ENCODE data around the gene RHOJ.

Gene RHOJ

GRCh38 chr14:63209160-63209559 is 4.9 kb downstream of the RHOJ start:
- Histone ChIP-seq H3K4me3 (ENCODE audit: low read depth in 1 of 2, low read length in 2 of 2) (no peak overlapping the region), H3K27ac (ENCODE audit: low read depth, low read length) (no peak overlapping the region), H3K36me3 (ENCODE audit: insufficient read depth, low read length) (peaks cover 6% of the 10 kb centered on the region), H3K4me1 (ENCODE audit: insufficient read depth, low read length) (no peaks in the 10 kb centered on the region), H3K9ac (ENCODE audit: low read length) (no peak overlapping the region), H3K27me3 (ENCODE audit: control insufficient read depth in 1 of 2, insufficient read depth in 2 of 2, low read length in 2 of 2) (no peaks in the 10 kb centered on the region), H3K9me3 (ENCODE audit: low read length) (peaks cover 4% of the 10 kb centered on the region)

GRCh38 chr14:63210812-63211211 is 6.6 kb downstream of the RHOJ start:
- Histone ChIP-seq H3K9me3 (ENCODE audit: low read length) (peaks cover 4% of the 10 kb centered on the region), H3K27me3 (ENCODE audit: control insufficient read depth in 1 of 2, insufficient read depth in 2 of 2, low read length in 2 of 2) (no peaks in the 10 kb centered on the region), H3K4me3 (ENCODE audit: low read depth in 1 of 2, low read length in 2 of 2) (no peak overlapping the region), H3K4me1 (ENCODE audit: insufficient read depth, low read length) (no peaks in the 10 kb centered on the region), H3K36me3 (ENCODE audit: insufficient read depth, low read length) (peaks cover 6% of the 10 kb centered on the region), H3K9ac (ENCODE audit: low read length) (no peak overlapping the region), H3K27ac (ENCODE audit: low read depth, low read length) (no peak overlapping the region)

- Histone ChIP-seq H3K4me1 (ENCODE audit: insufficient read depth, low read length) (no peaks in the 10 kb centered on the region), H3K27ac (ENCODE audit: low read depth, low read length) (no peak overlapping the region), H3K9ac (ENCODE audit: low read length) (no peak overlapping the region), H3K9me3 (ENCODE audit: low read length) (peaks cover 4% of the 10 kb centered on the region), H3K27me3 (ENCODE audit: control insufficient read depth in 1 of 2, insufficient read depth in 2 of 2, low read length in 2 of 2) (no peaks in the 10 kb centered on the region), H3K36me3 (ENCODE audit: insufficient read depth, low read length) (peaks cover 6% of the 10 kb centered on the region), H3K4me3 (ENCODE audit: low read depth in 1 of 2, low read length in 2 of 2) (no peak overlapping the region)
These were observed 8.0 kb downstream of the RHOJ start for GRCh38 chr14:63212209-63212608.

GRCh38 chr14:63212776-63213500 is 8.7 kb downstream of the RHOJ start:
- peaks cover 4% of the 10 kb centered on the region for H3K9me3 ChIP-seq (ENCODE audit: low read length)
- H3K27ac ChIP-seq (ENCODE audit: low read depth, low read length) = no peak overlapping the region

GRCh38 chr14:63214417-63215196 is 10.4 kb downstream of the RHOJ start:
- H3K4me3 ChIP-seq (ENCODE audit: low read depth in 1 of 2, low read length in 2 of 2) = no peak overlapping the region
- no peak overlapping the region for H3K9ac ChIP-seq (ENCODE audit: low read length)
- no peaks in the 10 kb centered on the region for H3K4me1 ChIP-seq (ENCODE audit: insufficient read depth, low read length)
- H3K9me3 ChIP-seq (ENCODE audit: low read length) = peaks cover 4% of the 10 kb centered on the region
- H3K27me3 ChIP-seq (ENCODE audit: control insufficient read depth in 1 of 2, insufficient read depth in 2 of 2, low read length in 2 of 2) = no peaks in the 10 kb centered on the region
- no peak overlapping the region for H3K27ac ChIP-seq (ENCODE audit: low read depth, low read length)
- H3K36me3 ChIP-seq (ENCODE audit: insufficient read depth, low read length) = peaks cover 6% of the 10 kb centered on the region

More at GRCh38 chr14:63212776-63213500, 8.7 kb downstream of the RHOJ start:
- H3K4me1 ChIP-seq (ENCODE audit: insufficient read depth, low read length) = no peaks in the 10 kb centered on the region
- peaks cover 6% of the 10 kb centered on the region for H3K36me3 ChIP-seq (ENCODE audit: insufficient read depth, low read length)
- no peaks in the 10 kb centered on the region for H3K27me3 ChIP-seq (ENCODE audit: control insufficient read depth in 1 of 2, insufficient read depth in 2 of 2, low read length in 2 of 2)
- no peak overlapping the region for H3K9ac ChIP-seq (ENCODE audit: low read length)
- no peak overlapping the region for H3K4me3 ChIP-seq (ENCODE audit: low read depth in 1 of 2, low read length in 2 of 2)

- peaks cover 19% of the 10 kb centered on the region for H3K4me1 ChIP-seq (ENCODE audit: insufficient read depth, low read length)
- no peak overlapping the region for H3K9ac ChIP-seq (ENCODE audit: low read length)
- no peak overlapping the region for H3K4me3 ChIP-seq (ENCODE audit: low read depth in 1 of 2, low read length in 2 of 2)
- H3K36me3 ChIP-seq (ENCODE audit: insufficient read depth, low read length) = no peaks in the 10 kb centered on the region
- no peaks in the 10 kb centered on the region for H3K9me3 ChIP-seq (ENCODE audit: low read length)
- no peaks in the 10 kb centered on the region for H3K27me3 ChIP-seq (ENCODE audit: control insufficient read depth in 1 of 2, insufficient read depth in 2 of 2, low read length in 2 of 2)
- no peak overlapping the region for H3K27ac ChIP-seq (ENCODE audit: low read depth, low read length)
These were observed 16.3 kb downstream of the RHOJ start for GRCh38 chr14:63220526-63220925.

- no peak overlapping the region for H3K27ac ChIP-seq (ENCODE audit: low read depth, low read length)
- H3K36me3 ChIP-seq (ENCODE audit: insufficient read depth, low read length) = no peaks in the 10 kb centered on the region
- H3K27me3 ChIP-seq (ENCODE audit: control insufficient read depth in 1 of 2, insufficient read depth in 2 of 2, low read length in 2 of 2) = no peaks in the 10 kb centered on the region
- no peaks in the 10 kb centered on the region for H3K9me3 ChIP-seq (ENCODE audit: low read length)
- no peak overlapping the region for H3K4me3 ChIP-seq (ENCODE audit: low read depth in 1 of 2, low read length in 2 of 2)
- peaks cover 19% of the 10 kb centered on the region for H3K4me1 ChIP-seq (ENCODE audit: insufficient read depth, low read length)
- no peak overlapping the region for H3K9ac ChIP-seq (ENCODE audit: low read length)
These were observed 19.4 kb downstream of the RHOJ start for GRCh38 chr14:63223596-63223995.

GRCh38 chr14:63224196-63224595 is 20.0 kb downstream of the RHOJ start:
- Histone ChIP-seq H3K4me1 (ENCODE audit: insufficient read depth, low read length) (peaks cover 19% of the 10 kb centered on the region), H3K9me3 (ENCODE audit: low read length) (no peaks in the 10 kb centered on the region), H3K27ac (ENCODE audit: low read depth, low read length) (no peak overlapping the region), H3K4me3 (ENCODE audit: low read depth in 1 of 2, low read length in 2 of 2) (no peak overlapping the region), H3K9ac (ENCODE audit: low read length) (no peak overlapping the region), H3K27me3 (ENCODE audit: control insufficient read depth in 1 of 2, insufficient read depth in 2 of 2, low read length in 2 of 2) (no peaks in the 10 kb centered on the region), H3K36me3 (ENCODE audit: insufficient read depth, low read length) (no peaks in the 10 kb centered on the region)

GRCh38 chr14:63228217-63228616 is 24.0 kb downstream of the RHOJ start:
- Histone ChIP-seq H3K9me3 (ENCODE audit: low read length) (no peaks in the 10 kb centered on the region), H3K36me3 (ENCODE audit: insufficient read depth, low read length) (no peaks in the 10 kb centered on the region), H3K9ac (ENCODE audit: low read length) (no peak overlapping the region), H3K4me3 (ENCODE audit: low read depth in 1 of 2, low read length in 2 of 2) (no peak overlapping the region), H3K27me3 (ENCODE audit: control insufficient read depth in 1 of 2, insufficient read depth in 2 of 2, low read length in 2 of 2) (no peaks in the 10 kb centered on the region), H3K27ac (ENCODE audit: low read depth, low read length) (no peak overlapping the region), H3K4me1 (ENCODE audit: insufficient read depth, low read length) (peaks cover 11% of the 10 kb centered on the region)

- H3K4me3 ChIP-seq (ENCODE audit: low read depth in 1 of 2, low read length in 2 of 2) = no peak overlapping the region
These were observed 25.3 kb downstream of the RHOJ start for GRCh38 chr14:63229330-63230059.

GRCh38 chr14:63231766-63232165 is 27.5 kb downstream of the RHOJ start:
- H3K27me3 ChIP-seq (ENCODE audit: control insufficient read depth in 1 of 2, insufficient read depth in 2 of 2, low read length in 2 of 2) = no peaks in the 10 kb centered on the region
- no peaks in the 10 kb centered on the region for H3K36me3 ChIP-seq (ENCODE audit: insufficient read depth, low read length)
- no peak overlapping the region for H3K4me3 ChIP-seq (ENCODE audit: low read depth in 1 of 2, low read length in 2 of 2)
- H3K27ac ChIP-seq (ENCODE audit: low read depth, low read length) = no peak overlapping the region
- no peak overlapping the region for H3K9ac ChIP-seq (ENCODE audit: low read length)
- no peaks in the 10 kb centered on the region for H3K4me1 ChIP-seq (ENCODE audit: insufficient read depth, low read length)
- H3K9me3 ChIP-seq (ENCODE audit: low read length) = no peaks in the 10 kb centered on the region

More at GRCh38 chr14:63229330-63230059, 25.3 kb downstream of the RHOJ start:
- Histone ChIP-seq H3K9me3 (ENCODE audit: low read length) (no peaks in the 10 kb centered on the region), H3K4me1 (ENCODE audit: insufficient read depth, low read length) (no peaks in the 10 kb centered on the region), H3K9ac (ENCODE audit: low read length) (no peak overlapping the region), H3K36me3 (ENCODE audit: insufficient read depth, low read length) (no peaks in the 10 kb centered on the region), H3K27me3 (ENCODE audit: control insufficient read depth in 1 of 2, insufficient read depth in 2 of 2, low read length in 2 of 2) (no peaks in the 10 kb centered on the region), H3K27ac (ENCODE audit: low read depth, low read length) (no peak overlapping the region)

Data from muscle layer of colon (tissue), 2 donors.